IPS DF 4.7 (cell line): Measurements from ENCODE around the gene CALM1.

Source experiments
- DNase-seq: peaks from one replicate; pipeline ENCODE4 v3.0.0-alpha.2; 2013; ENCODE audit warnings: low spot score; ENCODE audit errors: extremely low read depth

The CALM1 gene

GRCh38 chr14:90396341-90397339 is at the start of gene CALM1:
Gene CALM1, plus strand, starts transcription at chr14:90397029. Its CDS starts 202 bp downstream, at chr14:90397231.
- DNase-seq, result no peak

DNA sequence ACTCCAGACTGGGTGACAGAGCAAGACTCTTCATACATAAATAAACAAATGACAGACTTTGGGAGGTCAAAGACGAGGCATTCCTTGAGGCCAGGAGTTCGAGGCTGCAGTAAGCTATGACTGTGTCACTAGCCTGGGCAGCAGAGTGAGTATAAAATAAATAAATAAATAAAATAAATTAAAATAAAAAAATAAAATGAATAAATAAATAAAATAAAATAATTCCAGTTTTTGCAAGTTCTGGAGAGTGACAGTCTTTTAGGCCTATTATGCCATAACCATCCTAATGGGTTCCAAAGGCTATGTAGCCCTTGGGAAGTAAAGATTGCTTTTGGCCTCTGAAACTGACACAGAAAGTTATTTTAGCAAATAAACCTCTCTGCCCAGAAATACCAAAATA is 48.6 kb upstream of the CALM1 start:
- no peak for DNase-seq

- DNase-seq, result no peak
These were observed 47.1 kb upstream of the CALM1 start for GRCh38 chr14:90349739-90350138.

GRCh38 chr14:90354551-90355298 is 42.1 kb upstream of the CALM1 start:
- no peak for DNase-seq

DNA sequence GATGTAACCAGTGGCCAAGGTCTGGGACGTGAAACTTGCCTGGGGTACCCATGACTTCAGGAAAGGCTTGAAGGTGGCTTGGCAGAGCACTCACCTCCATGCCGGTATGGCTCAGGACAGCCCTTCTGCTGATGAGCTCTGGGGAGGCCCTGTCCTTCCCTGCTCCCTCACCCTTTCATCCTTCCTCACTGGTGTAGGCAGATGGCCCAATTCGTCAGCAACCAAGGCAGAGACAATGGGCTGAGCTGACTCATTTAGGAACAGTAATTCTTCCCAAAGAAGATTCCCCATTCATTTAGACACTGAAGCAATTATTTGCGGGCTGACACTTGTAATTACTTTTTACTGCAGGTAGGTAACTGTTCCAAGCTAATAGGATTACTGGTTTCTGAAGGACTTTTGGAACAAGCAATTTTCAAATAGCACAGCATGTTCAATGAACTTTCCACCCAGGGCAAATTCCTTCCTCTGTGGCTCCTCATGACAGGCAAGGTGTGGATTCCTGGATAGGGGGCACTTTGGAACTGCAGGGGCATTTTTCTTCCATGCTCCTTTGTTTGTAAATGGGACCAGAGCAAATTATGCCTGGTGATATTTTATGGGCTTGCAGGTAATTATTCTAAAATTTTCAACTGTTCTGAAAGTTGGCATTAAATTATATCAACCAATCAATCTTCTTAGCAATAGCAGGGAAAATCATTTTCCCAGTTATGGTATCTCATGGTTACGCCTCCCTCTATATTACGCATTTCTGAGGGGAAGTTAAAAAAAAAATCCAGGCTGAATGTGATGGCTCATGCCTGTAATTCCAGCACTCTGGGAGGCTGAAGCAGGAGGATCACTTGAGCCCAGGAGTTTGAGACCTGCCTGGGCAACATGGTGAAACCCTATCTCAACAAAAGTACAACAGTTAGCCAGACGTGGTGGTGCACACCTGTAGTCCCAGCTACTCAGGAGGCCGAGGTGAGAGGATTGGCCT is 41.0 kb upstream of the CALM1 start:
- no peak for DNase-seq

DNA sequence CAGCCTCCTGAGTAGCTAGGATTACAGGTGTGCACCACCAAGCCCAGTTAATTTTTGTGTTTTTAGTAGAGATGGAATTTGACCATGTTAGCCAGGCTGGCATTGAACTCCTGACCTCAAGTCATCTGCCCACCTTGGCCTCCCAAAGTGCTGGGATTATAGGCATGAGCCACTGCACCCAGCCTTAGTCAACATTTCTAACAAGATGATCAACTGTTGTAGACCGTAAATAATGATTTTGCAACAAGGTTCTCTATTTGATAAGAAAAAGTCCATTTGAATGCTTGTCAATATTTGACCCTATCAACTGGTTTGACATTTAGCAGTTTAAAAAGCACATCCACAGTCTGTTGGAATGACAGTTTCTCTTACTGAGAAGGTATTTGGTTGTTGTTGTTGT is 39.9 kb upstream of the CALM1 start:
- DNase-seq, result no peak

DNA sequence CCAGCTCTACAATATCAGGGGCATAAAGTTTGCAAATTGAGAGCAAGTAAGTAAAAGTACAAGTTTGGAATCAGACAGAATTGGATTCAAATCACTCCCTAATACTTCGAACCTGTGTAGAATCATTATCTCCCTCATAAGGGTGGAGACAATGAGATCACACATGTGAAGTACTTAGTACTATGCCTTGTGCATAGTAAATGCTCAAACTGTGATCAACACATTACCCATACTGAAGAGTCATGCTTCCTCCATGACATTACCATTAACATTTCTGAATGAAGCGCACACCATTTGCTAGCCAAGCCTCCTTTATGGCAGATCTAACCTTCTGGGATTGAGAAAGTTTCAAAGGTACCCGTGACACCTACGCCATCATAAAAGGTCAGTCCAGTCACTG is 38.5 kb upstream of the CALM1 start:
- no peak for DNase-seq

DNA sequence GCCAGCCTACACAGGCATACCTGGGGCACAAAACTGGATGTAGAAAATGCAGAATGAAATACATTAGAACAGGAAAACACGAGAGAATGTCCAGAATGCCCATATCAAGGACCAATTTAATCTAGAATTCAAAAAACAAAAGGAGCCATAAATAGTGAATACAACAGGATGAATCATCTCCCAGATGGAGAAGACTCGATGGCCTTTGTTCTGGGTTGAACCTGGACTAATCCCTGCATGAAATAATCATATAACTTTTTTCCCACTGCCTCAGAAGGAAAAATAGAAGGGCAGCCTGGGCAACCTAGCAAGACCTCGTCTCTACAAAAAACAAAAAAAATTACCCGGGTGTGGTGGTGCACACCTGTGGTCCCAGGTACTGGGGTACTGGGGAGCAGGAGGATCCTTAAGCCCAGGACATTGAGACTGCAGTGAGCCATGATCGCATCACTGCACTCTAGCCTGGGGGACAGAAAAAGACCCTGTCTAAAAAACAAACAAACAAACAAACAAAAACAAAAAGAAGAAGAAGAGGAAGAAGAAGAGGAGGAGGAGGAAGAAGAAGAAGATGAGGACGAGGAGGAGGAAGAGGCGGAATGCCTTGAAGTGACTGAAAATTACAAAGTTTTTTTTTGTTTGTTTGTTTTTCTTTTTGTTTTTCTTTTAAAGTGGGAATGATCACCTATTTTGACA is 34.8 kb upstream of the CALM1 start:
- DNase-seq, result no peak

GRCh38 chr14:90362558-90362896 is 34.3 kb upstream of the CALM1 start:
- no peak for DNase-seq

DNA sequence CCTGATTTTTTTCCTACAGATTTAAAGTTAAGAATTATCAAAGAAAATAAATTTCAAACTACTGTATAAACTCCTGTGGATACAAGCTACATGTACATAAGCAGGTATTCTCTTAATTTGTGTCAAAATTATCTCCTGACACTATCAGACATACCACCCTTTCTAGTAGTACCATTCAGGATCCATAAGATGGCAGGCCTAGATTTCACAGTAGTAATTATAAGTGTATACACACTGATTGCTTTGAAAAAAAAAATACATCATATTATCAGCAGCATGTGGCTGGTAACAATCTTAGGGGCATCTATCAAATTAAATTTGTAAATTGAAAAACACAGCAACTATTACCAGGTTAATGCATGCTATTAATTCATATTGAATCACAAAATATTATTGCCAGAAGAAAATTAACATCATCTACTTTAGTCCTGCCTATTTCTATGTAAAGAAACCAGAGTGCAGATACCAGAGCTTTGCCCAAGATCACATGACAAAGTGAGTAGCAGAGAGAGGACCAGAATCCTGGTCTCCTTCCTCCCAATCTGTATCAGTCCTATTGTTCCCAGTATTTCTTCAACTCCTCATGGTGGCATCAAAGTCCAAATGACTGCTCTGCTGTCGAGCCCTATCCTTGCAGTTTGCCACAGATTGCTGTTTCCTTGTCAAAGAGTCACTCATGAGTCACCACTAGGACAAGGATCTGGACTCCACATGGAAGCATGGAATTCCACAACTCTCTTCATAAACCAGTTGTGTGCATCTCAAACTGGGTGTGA is 27.7 kb upstream of the CALM1 start:
- no peak for DNase-seq

DNA sequence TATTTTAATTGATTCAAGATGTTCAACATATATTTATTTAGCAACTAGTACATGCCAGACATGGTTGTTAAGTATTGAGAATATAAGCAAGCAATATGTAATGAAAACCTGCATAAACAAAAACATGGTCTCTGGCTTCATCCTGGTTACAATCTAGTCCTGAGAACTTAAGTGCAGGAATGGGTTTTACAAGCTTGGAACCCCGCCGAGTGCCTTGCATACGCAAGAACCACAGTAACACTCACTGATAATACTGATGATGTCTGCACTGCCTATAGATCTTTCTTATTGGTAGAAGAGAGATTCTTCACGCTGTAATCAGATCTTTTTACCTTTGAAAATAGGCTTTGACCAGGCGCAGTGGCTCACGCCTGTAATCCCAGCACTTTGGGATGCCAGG is 22.9 kb upstream of the CALM1 start:
- no peak for DNase-seq

GRCh38 chr14:90374813-90375212 is 22.0 kb upstream of the CALM1 start:
- no peak for DNase-seq

GRCh38 chr14:90375934-90376333 is 20.9 kb upstream of the CALM1 start:
- no peak for DNase-seq

GRCh38 chr14:90378249-90378648 is 18.6 kb upstream of the CALM1 start:
- DNase-seq, result no peak

DNA sequence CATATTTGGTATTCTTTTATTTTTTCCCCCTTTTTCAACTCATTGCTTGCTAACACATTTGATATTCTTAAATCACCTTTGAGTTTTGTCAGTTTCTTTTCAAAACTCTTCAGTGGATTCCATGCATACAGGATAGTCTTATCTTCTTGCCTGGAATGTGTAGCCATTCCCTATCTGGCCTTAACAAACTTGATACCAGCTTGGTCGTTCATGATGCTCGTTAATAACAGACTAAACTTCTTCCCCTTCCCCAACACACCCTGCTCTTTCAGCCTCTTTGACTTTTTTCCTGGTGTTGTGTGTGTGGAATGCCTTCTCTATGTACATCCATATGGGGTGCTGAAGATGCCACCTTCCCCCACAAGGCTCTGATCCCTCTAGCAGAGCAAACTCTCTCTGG is 17.7 kb upstream of the CALM1 start:
- no peak for DNase-seq

DNA sequence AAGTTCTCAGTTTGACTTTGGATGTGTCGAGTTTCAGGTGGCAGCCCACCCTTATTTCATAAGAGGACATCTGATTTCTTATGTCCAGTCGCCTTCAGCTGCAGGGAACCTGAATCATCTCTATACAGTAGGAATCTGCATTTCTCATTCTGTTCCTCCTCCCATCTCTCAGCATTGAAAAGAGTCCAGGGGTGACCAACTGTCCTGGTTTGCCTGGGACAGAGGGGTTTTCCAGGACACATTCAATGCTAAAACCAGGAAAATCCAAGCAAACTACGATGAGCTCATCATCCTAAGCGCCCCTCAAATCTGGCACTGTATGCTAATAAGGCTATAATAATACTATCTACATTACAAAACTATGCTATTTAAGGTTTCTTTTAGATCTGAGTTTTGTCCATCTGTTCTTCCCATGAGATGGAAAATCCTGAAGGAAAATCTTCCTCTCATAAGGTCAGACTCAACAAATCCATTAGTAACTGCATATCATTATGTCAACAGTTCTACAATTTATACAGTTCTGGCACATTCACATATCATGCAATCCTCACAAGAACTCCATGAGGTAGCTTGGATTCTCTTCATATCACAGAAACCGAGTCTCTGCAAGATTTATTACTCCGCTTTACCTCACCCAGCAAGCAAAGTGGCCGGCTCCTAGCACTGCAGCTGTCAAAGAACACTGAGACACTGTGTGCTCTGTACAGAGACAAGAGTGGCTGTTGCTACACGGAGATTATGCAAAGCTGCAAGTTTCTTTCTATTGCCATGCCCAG is 15.6 kb upstream of the CALM1 start:
- DNase-seq, result no peak

DNA sequence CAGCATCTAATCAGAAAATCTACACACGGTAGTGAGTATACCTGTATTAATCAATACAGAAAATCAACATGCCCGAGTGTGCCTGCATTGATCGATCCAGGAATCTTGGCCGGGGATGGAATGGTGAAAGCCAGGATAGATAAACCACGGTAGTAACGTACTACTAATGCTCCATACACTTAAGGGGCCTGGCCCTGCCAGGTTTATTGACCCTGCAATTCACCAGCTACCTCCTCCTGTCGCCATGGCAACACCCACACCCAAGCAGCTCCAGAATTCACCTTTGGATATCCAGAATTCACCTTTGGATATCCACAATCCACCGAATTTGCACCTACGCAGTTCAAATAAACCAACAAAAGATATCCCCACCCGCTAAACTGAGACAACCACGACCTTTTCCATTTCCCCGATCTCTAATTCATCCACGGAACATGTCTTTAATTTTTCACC is 14.8 kb upstream of the CALM1 start:
- DNase-seq, result no peak

GRCh38 chr14:90382491-90383125 is 14.2 kb upstream of the CALM1 start:
- no peak for DNase-seq
